Liver (tissue), 9 donors: Measurements from ENCODE around the gene TRIM67. TPM values are rescaled to one million over a fixed set of nuclear protein-coding genes. Genes with fewer than 3 reads are reported as not detected.
A peak's percentile ranks its signal among the peaks of the same experiment; 100 is the strongest.
"Not testable (repeated sequence)": the region's sequence is repeated elsewhere in the genome, so short reads cannot be mapped to it uniquely, and the experiment has no call there.

Experiments
- DNase-seq: peaks from one replicate; pipeline ENCODE4 v3.0.0-alpha.2; 2017; ENCODE audit warnings: low spot score
- H3K27ac ChIP-seq, 2 donors: one replicate each; pipeline ENCODE4 v1.7.0; 2013; ENCODE audit warnings: inconsistent platforms in 2 of 2, low read length in 2 of 2, control low read depth in 1 of 2, low read depth in 1 of 2, mild to moderate bottlenecking in 1 of 2
- H3K27me3 ChIP-seq, 4 donors: one replicate each; pipeline versions ENCODE4 v1.6.1 to v1.7.0; 2013; ENCODE audit warnings: low read length in 3 of 4, inconsistent platforms in 1 of 4, mild to moderate bottlenecking in 1 of 4, moderate library complexity in 1 of 4; ENCODE audit not compliant: control insufficient read depth in 4 of 4, insufficient read depth in 4 of 4
- H3K36me3 ChIP-seq, 4 donors: one replicate each; pipeline versions ENCODE4 v1.6.1 to v1.7.0; 2013; ENCODE audit warnings: low read length in 3 of 4, mild to moderate bottlenecking in 3 of 4, low read depth in 1 of 4, moderate library complexity in 1 of 4; ENCODE audit not compliant: control insufficient read depth in 4 of 4, insufficient read depth in 3 of 4
- H3K4me1 ChIP-seq, 4 donors: one replicate each; pipeline versions ENCODE4 v1.6.1 to v1.7.0; 2013; ENCODE audit warnings: low read length in 3 of 4, mild to moderate bottlenecking in 3 of 4, moderate library complexity in 1 of 4; ENCODE audit not compliant: control insufficient read depth in 4 of 4, insufficient read depth in 4 of 4
- H3K4me3 ChIP-seq, 3 donors: one replicate each; pipeline versions ENCODE4 v1.6.1 to v1.7.0; 2013; ENCODE audit warnings: low read length in 3 of 3, control low read depth in 1 of 3, low read depth in 1 of 3, mild to moderate bottlenecking in 1 of 3
- H3K9ac ChIP-seq, 2 donors: one replicate each; pipeline ENCODE4 v1.7.0; 2013; ENCODE audit warnings: low read length in 2 of 2, mild to moderate bottlenecking in 2 of 2, moderate library complexity in 2 of 2, control low read depth in 1 of 2, low read depth in 1 of 2
- H3K9me3 ChIP-seq, 4 donors: one replicate each; pipeline versions ENCODE4 v1.6.1 to v1.7.0; 2013; ENCODE audit warnings: low read length in 3 of 4; ENCODE audit not compliant: control insufficient read depth in 4 of 4
- EGR1 ChIP-seq, 2 donors: IDR thresholded peaks; 2 replicates each; pipeline ENCODE4 v1.6.1; 2016 to 2018; ENCODE audit warnings: antibody characterized with exemption in 2 of 2, low read depth in 2 of 2
- FOXA1 ChIP-seq: IDR thresholded peaks from 2 replicates; pipeline ENCODE4 v1.6.1; 2016; ENCODE audit warnings: antibody characterized with exemption
- GABPA ChIP-seq, 2 donors: IDR thresholded peaks in 1 of 2; conservative IDR thresholded peaks in 1 of 2; 2 replicates each; pipeline ENCODE4 v1.6.1; 2016; ENCODE audit warnings: antibody characterized with exemption in 2 of 2, mild to moderate bottlenecking in 1 of 2, moderate library complexity in 1 of 2
- HNF4A ChIP-seq, 2 donors: conservative IDR thresholded peaks; 2 replicates each; pipeline ENCODE4 v1.6.1; 2016; ENCODE audit warnings: antibody characterized with exemption in 2 of 2, mild to moderate bottlenecking in 2 of 2
- HNF4G ChIP-seq: IDR thresholded peaks from 2 replicates; pipeline ENCODE4 v1.6.1; 2016; ENCODE audit warnings: antibody characterized with exemption
- JUND ChIP-seq, 2 donors: IDR thresholded peaks; 2 replicates each; pipeline ENCODE4 v1.6.1; 2016; ENCODE audit warnings: antibody characterized with exemption in 2 of 2
- NR2F2 ChIP-seq: IDR thresholded peaks from 2 replicates; pipeline ENCODE4 v1.6.1; 2016; ENCODE audit warnings: antibody characterized with exemption
- RAD21 ChIP-seq, 2 donors: IDR thresholded peaks; 2 replicates each; pipeline ENCODE4 v1.6.1; 2016; ENCODE audit warnings: antibody characterized with exemption in 2 of 2, mild to moderate bottlenecking in 2 of 2
- RXRA ChIP-seq, 2 donors: IDR thresholded peaks; 2 replicates each; pipeline ENCODE4 v1.6.1; 2017 to 2018; ENCODE audit warnings: antibody characterized with exemption in 2 of 2, mild to moderate bottlenecking in 1 of 2
- SP1 ChIP-seq: IDR thresholded peaks from 2 replicates; pipeline ENCODE4 v1.6.1; 2018; ENCODE audit warnings: antibody characterized with exemption, mild to moderate bottlenecking
- TAF1 ChIP-seq: conservative IDR thresholded peaks from 2 replicates; pipeline ENCODE4 v1.6.1; 2016; ENCODE audit warnings: antibody characterized with exemption, mild to moderate bottlenecking
- YY1 ChIP-seq: IDR thresholded peaks from 2 replicates; pipeline ENCODE4 v1.6.1; 2016; ENCODE audit warnings: antibody characterized with exemption, mild to moderate bottlenecking
- WGBS: extraction: QIAGEN DNeasy Blood & Tissue Kit; methylation state at CpG from one replicate; pipeline ENCODE4 v1.1.7; 2013; 5-methylcytosine and 5-hydroxymethylcytosine counted together
- polyA plus RNA-seq, 2 donors: library from polyadenylated mRNA; stranded (reverse) in 1 of 2; unstranded in 1 of 2; fragments of 200-250 nt in 1 of 2; fragments of >200 nt in 1 of 2; fragmentation: Nextera tagmentation in 1 of 2; extraction: Ambion mirVana in 1 of 2; gene quantifications; one replicate each; pipeline versions ENCODE4 v1.2.1 to v1.2.3, GENCODE V29; 2013 to 2015
- total RNA-seq, 2 donors: library from RNA; depleted of rRNA; stranded (reverse); fragments of >200 nt; gene quantifications; one replicate each; pipeline ENCODE4 v1.2.3, GENCODE V29; 2014
- TF ChIP-seq, protein P1 (sequence below): IDR thresholded peaks from 2 replicates; pipeline ENCODE4 v1.6.1; 2016; ENCODE audit warnings: antibody characterized with exemption
- TF ChIP-seq, protein P2 (sequence below): fragments of 150-350 bp; IDR thresholded peaks from 2 replicates; pipeline ENCODE4 v1.5.1; 2017; ENCODE audit warnings: improper control_type of control experiment, low read depth, low read length; ENCODE audit not compliant: missing input control
- TF ChIP-seq, protein P3 (sequence below): IDR thresholded peaks from 2 replicates; pipeline ENCODE4 v1.6.1; 2016; ENCODE audit warnings: antibody characterized with exemption
- donor health status: healthy.
- donor health status: healthy.
- donor health status: healthy.
- donor health status: healthy.
- donor health status: healthy.

Gene TRIM67
- total and polyA plus RNA-seq, 4 donors = under 0.01 to 0.05 TPM; not detected in 2

GRCh38 chr1:231211005-231211857 is 49.4 kb downstream of the TRIM67 start:
- no peaks in the 10 kb centered on the region for H3K9me3 ChIP-seq
- H3K4me1 ChIP-seq = peaks cover 0 to 2% (median 0%) of the 10 kb centered on the region in 4 donors
- peak overlapping the region; percentile 61 to 63 for H3K9ac ChIP-seq
- no peaks in the 10 kb centered on the region for H3K36me3 ChIP-seq
- WGBS = 16% methylated on average over 28 of the region's 28 CpGs
- DNase-seq = peak; percentile 93
- no peaks in the 10 kb centered on the region for H3K27me3 ChIP-seq
- peak overlapping the region; percentile 62 to 91 (median 71) for H3K4me3 ChIP-seq
- TF ChIP-seq, protein P1, sequence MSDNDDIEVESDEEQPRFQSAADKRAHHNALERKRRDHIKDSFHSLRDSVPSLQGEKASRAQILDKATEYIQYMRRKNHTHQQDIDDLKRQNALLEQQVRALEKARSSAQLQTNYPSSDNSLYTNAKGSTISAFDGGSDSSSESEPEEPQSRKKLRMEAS = no peak
- TF ChIP-seq HNF4G = no peak
- TF ChIP-seq SP1 = no peak
- TF ChIP-seq, protein P2, sequence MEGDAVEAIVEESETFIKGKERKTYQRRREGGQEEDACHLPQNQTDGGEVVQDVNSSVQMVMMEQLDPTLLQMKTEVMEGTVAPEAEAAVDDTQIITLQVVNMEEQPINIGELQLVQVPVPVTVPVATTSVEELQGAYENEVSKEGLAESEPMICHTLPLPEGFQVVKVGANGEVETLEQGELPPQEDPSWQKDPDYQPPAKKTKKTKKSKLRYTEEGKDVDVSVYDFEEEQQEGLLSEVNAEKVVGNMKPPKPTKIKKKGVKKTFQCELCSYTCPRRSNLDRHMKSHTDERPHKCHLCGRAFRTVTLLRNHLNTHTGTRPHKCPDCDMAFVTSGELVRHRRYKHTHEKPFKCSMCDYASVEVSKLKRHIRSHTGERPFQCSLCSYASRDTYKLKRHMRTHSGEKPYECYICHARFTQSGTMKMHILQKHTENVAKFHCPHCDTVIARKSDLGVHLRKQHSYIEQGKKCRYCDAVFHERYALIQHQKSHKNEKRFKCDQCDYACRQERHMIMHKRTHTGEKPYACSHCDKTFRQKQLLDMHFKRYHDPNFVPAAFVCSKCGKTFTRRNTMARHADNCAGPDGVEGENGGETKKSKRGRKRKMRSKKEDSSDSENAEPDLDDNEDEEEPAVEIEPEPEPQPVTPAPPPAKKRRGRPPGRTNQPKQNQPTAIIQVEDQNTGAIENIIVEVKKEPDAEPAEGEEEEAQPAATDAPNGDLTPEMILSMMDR = peak; percentile 88
- TF ChIP-seq NR2F2 = no peak
- TF ChIP-seq YY1 = no peak
- TF ChIP-seq FOXA1 = no peak
- TF ChIP-seq RAD21 (IDR thresholded peaks at IDR 0.05) = peak; percentile 96 to 99
- peak; percentile 64 to 82 for TF ChIP-seq GABPA (IDR thresholded peaks at IDR 0.05 in 1 of 2, conservative IDR thresholded peaks at IDR 0.05 in 1 of 2)
- TF ChIP-seq RXRA (IDR thresholded peaks at IDR 0.05) = no peak
- no peak for TF ChIP-seq HNF4A (conservative IDR thresholded peaks at IDR 0.05)
- peak overlapping the region in 1 of 2 donors; percentile 50 for H3K27ac ChIP-seq

- 64% methylated on average over 5 of the region's 5 CpGs for WGBS
- H3K27me3 ChIP-seq, H3K4me3 ChIP-seq, H3K9me3 ChIP-seq, H3K9ac ChIP-seq, H3K27ac ChIP-seq, H3K36me3 ChIP-seq, H3K4me1 ChIP-seq, DNase-seq: not testable (repeated sequence)
These were observed 50.4 kb downstream of the TRIM67 start for GRCh38 chr1:231212301-231212700.

DNA sequence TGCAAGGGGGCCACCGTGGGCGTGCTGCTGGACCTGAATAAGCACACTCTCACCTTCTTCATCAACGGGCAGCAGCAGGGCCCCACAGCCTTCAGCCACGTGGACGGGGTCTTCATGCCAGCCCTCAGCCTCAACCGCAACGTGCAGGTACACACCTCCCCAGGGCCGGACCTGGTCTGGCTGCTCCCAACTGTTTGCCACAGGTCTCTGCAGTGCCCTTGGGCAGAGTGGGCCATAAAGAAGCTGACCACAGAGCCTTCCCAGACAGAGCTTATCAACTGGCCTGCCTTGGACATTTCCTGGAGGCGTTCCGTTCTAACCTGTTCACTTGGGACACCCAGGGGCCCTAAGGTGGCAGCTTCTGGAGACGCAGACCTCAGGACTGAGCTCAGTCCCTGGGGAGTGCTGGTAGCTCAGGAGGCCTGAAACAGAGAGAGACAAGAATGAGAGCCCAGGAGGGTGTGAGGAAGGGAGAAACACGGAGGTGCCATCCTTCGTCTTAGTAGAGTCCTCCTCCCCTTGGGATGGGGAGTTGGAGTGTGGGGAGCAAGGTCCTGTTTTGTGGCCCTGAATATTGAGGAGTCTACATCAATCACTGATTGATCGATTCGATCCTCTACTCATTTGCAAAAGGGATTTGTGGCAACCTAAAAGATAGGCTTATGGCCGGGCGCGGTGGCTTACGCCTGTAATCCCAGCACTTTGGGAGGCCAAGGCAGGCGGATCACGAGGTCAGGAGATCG is 52.1 kb downstream of the TRIM67 start:
- no peaks in the 10 kb centered on the region for H3K27me3 ChIP-seq
- WGBS = 93% methylated on average over 22 of the region's 22 CpGs
- H3K9ac ChIP-seq = no peak overlapping the region
- H3K27ac ChIP-seq = no peak overlapping the region
- no peaks in the 10 kb centered on the region for H3K36me3 ChIP-seq
- peaks cover 0 to 2% (median 0%) of the 10 kb centered on the region in 4 donors for H3K4me1 ChIP-seq
- no peak overlapping the region for H3K4me3 ChIP-seq
- H3K9me3 ChIP-seq = no peaks in the 10 kb centered on the region
- no peak for DNase-seq
- TF ChIP-seq RAD21 (IDR thresholded peaks at IDR 0.05) (no peak), RXRA (IDR thresholded peaks at IDR 0.05) (no peak), YY1 (no peak), EGR1 (IDR thresholded peaks at IDR 0.05; ENCODE audit: low read depth in 2 of 2) (no peak), GABPA (IDR thresholded peaks at IDR 0.05 in 1 of 2, conservative IDR thresholded peaks at IDR 0.05 in 1 of 2) (no peak), NR2F2 (no peak), HNF4A (conservative IDR thresholded peaks at IDR 0.05) (no peak), JUND (IDR thresholded peaks at IDR 0.05) (no peak), SP1 (no peak), TAF1 (no peak), FOXA1 (no peak), HNF4G (no peak)
- TF ChIP-seq, protein P3, sequence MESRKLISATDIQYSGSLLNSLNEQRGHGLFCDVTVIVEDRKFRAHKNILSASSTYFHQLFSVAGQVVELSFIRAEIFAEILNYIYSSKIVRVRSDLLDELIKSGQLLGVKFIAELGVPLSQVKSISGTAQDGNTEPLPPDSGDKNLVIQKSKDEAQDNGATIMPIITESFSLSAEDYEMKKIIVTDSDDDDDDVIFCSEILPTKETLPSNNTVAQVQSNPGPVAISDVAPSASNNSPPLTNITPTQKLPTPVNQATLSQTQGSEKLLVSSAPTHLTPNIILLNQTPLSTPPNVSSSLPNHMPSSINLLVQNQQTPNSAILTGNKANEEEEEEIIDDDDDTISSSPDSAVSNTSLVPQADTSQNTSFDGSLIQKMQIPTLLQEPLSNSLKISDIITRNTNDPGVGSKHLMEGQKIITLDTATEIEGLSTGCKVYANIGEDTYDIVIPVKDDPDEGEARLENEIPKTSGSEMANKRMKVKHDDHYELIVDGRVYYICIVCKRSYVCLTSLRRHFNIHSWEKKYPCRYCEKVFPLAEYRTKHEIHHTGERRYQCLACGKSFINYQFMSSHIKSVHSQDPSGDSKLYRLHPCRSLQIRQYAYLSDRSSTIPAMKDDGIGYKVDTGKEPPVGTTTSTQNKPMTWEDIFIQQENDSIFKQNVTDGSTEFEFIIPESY = no peak
- TF ChIP-seq, protein P1 = no peak
- TF ChIP-seq, protein P2 = no peak
